ENCODE results near the gene ELOVL6.

DNA sequence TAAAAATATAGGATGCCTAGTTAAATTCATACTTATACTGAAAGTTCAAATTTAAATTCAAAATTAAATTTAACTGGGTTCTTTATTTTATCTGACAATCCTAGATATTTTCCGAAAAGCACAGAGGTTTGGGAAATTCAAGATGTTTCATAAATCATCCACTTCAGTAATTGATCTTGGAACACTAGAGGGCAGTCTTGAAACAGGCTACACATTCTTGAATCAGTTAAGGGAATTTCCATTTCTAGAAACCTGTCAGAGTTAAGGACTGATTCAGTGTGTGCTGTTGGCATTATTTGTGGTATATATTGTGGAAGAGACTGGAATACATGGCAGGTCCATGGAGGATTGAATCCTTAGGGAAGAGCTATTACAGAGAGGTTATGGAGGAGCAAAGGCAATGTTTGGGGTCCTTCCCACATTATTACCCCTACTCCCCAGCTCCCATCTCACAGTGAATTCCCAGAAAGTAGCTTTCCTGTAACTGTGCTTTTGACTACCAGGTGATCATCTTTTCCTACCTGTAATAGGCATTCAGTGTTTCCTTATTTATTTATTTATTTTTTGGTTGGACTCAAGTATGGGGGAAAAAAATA is 192.9 kb downstream of the ELOVL6 start:
- TF ChIP-seq CTCF (IDR thresholded peaks at IDR 0.05) (peak in 2 of 4 experiments; percentile 19 to 40), POLR2A (IDR thresholded peaks at IDR 0.05) (no peak)
